HL-60 (cell line): ENCODE results near the gene LRP1B.

Experiments used
- CTCF ChIP-seq: IDR thresholded peaks from one replicate; pipeline ENCODE4 v1.5.1; 2011; ENCODE audit warnings: low read length, control low read depth, inconsistent platforms; ENCODE audit not compliant: insufficient read depth
- GABPA ChIP-seq: IDR thresholded peaks from 2 replicates; pipeline ENCODE4 v1.6.1; 2012; ENCODE audit warnings: low read depth

- TF ChIP-seq CTCF = no peak
- no peak for TF ChIP-seq GABPA
Measured at GRCh38 chr2:141492816-141493215, 638.0 kb downstream of the LRP1B start.
